ENCODE results near the gene NTM. TPM values are rescaled to one million over a fixed set of nuclear protein-coding genes. Genes with fewer than 3 reads are reported as not detected.

The NTM gene
- polyA plus RNA-seq, 1 donor (not counting 4 experiments of a cell fraction or from before 2014, with no cell fraction given), result 47.9 TPM

DNA sequence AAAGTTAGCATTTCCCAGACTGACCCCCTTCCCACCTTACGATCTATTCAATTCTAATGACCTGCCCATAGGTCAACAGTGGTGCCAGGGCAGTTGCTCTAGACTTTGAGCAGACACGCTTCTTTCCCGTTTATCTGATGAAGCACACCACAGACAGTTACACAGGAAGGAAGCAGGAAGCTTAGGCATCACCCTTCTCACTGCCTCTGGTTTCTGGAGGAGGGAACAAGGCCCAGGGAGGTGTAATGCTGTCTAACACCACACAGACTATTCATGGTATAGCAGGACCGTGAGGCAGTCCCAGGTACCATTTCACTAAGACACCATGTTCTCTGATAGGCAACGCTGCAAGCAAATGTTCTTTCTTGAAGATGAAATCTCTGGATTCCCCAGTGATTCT lies 279.4 kb downstream of the NTM start:
- Histone ChIP-seq H3K9ac (ENCODE audit: control insufficient read depth, extremely low read depth, insufficient read depth, low read length) (no peak overlapping the region), H3K36me3 (ENCODE audit: control insufficient read depth in 2 of 2, extremely low read depth in 1 of 2, insufficient read depth in 2 of 2, low read length in 2 of 2) (no peaks in the 10 kb centered on the region), H3K27me3 (ENCODE audit: control insufficient read depth, extremely low read depth, insufficient read depth, low read length) (no peaks in the 10 kb centered on the region), H3K27ac (ENCODE audit: control insufficient read depth, insufficient read depth, low read length) (no peak overlapping the region), H3K4me1 (ENCODE audit: control insufficient read depth, extremely low read depth, insufficient read depth, low read length) (no peaks in the 10 kb centered on the region), H3K79me2 (ENCODE audit: control insufficient read depth, insufficient read depth, low read length) (no peaks in the 10 kb centered on the region), H4K20me1 (ENCODE audit: control insufficient read depth, extremely low read depth, insufficient read depth, low read length) (no peaks in the 10 kb centered on the region), H3K9me1 (ENCODE audit: control insufficient read depth, extremely low read depth, insufficient read depth, low read length) (no peaks in the 10 kb centered on the region), H3K4me2 (ENCODE audit: control insufficient read depth, extremely low read depth, insufficient read depth, low read depth, low read length) (no peak overlapping the region), H3K4me3 (ENCODE audit: control insufficient read depth in 2 of 3, extremely low read depth in 1 of 3, insufficient read depth in 2 of 3, low read depth in 1 of 3, low read length in 3 of 3) (no peak overlapping the region), H2AFZ (ENCODE audit: control insufficient read depth, low read length) (no peak overlapping the region), H3K9me3 (ENCODE audit: control insufficient read depth, low read depth, low read length) (no peaks in the 10 kb centered on the region)
- DNase-seq (ENCODE audit: low read depth, low spot score) (no peak), FAIRE-seq (no peak)
- dilution Hi-C loops (cut with MboI; ENCODE audit: extremely low pct_ligation_motif_present, low sequenced_read_pairs), result loop anchor here (25.0 kb wide), 1 partner anchor 588 kb away; no protein-coding TSS in a partner anchor
- no peak for TF ChIP-seq EZH2 (IDR thresholded peaks at IDR 0.05; ENCODE audit: low read length)
- TF ChIP-seq, protein P1, sequence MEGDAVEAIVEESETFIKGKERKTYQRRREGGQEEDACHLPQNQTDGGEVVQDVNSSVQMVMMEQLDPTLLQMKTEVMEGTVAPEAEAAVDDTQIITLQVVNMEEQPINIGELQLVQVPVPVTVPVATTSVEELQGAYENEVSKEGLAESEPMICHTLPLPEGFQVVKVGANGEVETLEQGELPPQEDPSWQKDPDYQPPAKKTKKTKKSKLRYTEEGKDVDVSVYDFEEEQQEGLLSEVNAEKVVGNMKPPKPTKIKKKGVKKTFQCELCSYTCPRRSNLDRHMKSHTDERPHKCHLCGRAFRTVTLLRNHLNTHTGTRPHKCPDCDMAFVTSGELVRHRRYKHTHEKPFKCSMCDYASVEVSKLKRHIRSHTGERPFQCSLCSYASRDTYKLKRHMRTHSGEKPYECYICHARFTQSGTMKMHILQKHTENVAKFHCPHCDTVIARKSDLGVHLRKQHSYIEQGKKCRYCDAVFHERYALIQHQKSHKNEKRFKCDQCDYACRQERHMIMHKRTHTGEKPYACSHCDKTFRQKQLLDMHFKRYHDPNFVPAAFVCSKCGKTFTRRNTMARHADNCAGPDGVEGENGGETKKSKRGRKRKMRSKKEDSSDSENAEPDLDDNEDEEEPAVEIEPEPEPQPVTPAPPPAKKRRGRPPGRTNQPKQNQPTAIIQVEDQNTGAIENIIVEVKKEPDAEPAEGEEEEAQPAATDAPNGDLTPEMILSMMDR (optimal IDR thresholded peaks at IDR 0.05 in 1 of 3, IDR thresholded peaks at IDR 0.05 in 1 of 3, conservative IDR thresholded peaks at IDR 0.05 in 1 of 3; ENCODE audit: extremely low read depth in 1 of 3, insufficient read depth in 2 of 3, low read length in 3 of 3), result no peak

GRCh38 chr11:131652231-131652630 lies 281.8 kb downstream of the NTM start:
- H4K20me1 ChIP-seq (ENCODE audit: control insufficient read depth, extremely low read depth, insufficient read depth, low read length), result no peaks in the 10 kb centered on the region
- FAIRE-seq (no peak), DNase-seq (ENCODE audit: low read depth, low spot score) (no peak)
- no peaks in the 10 kb centered on the region for H3K9me3 ChIP-seq (ENCODE audit: control insufficient read depth, low read depth, low read length)
- H2AFZ ChIP-seq (ENCODE audit: control insufficient read depth, low read length), result no peak overlapping the region
- no peak overlapping the region for H3K4me2 ChIP-seq (ENCODE audit: control insufficient read depth, extremely low read depth, insufficient read depth, low read depth, low read length)
- no peaks in the 10 kb centered on the region for H3K27me3 ChIP-seq (ENCODE audit: control insufficient read depth, extremely low read depth, insufficient read depth, low read length)
- H3K9me1 ChIP-seq (ENCODE audit: control insufficient read depth, extremely low read depth, insufficient read depth, low read length), result no peaks in the 10 kb centered on the region
- no peaks in the 10 kb centered on the region for H3K4me1 ChIP-seq (ENCODE audit: control insufficient read depth, extremely low read depth, insufficient read depth, low read length)
- TF ChIP-seq EZH2 (IDR thresholded peaks at IDR 0.05; ENCODE audit: low read length), result no peak
- TF ChIP-seq, protein P1 (optimal IDR thresholded peaks at IDR 0.05 in 1 of 3, IDR thresholded peaks at IDR 0.05 in 1 of 3, conservative IDR thresholded peaks at IDR 0.05 in 1 of 3; ENCODE audit: extremely low read depth in 1 of 3, insufficient read depth in 2 of 3, low read length in 3 of 3), result no peak
- H3K36me3 ChIP-seq (ENCODE audit: control insufficient read depth in 2 of 2, extremely low read depth in 1 of 2, insufficient read depth in 2 of 2, low read length in 2 of 2), result no peaks in the 10 kb centered on the region
- dilution Hi-C loops (cut with MboI; ENCODE audit: extremely low pct_ligation_motif_present, low sequenced_read_pairs), result loop anchor here (25.0 kb wide), 1 partner anchor 590 kb away; no protein-coding TSS in a partner anchor
- H3K9ac ChIP-seq (ENCODE audit: control insufficient read depth, extremely low read depth, insufficient read depth, low read length), result no peak overlapping the region
- no peaks in the 10 kb centered on the region for H3K79me2 ChIP-seq (ENCODE audit: control insufficient read depth, insufficient read depth, low read length)
- H3K27ac ChIP-seq (ENCODE audit: control insufficient read depth, insufficient read depth, low read length), result no peak overlapping the region
- H3K4me3 ChIP-seq (ENCODE audit: control insufficient read depth in 2 of 3, extremely low read depth in 1 of 3, insufficient read depth in 2 of 3, low read depth in 1 of 3, low read length in 3 of 3), result no peak overlapping the region
